ENCODE data around the gene SNX18.
A peak's percentile ranks its signal among the peaks of the same experiment; 100 is the strongest.

The SNX18 gene

DNA sequence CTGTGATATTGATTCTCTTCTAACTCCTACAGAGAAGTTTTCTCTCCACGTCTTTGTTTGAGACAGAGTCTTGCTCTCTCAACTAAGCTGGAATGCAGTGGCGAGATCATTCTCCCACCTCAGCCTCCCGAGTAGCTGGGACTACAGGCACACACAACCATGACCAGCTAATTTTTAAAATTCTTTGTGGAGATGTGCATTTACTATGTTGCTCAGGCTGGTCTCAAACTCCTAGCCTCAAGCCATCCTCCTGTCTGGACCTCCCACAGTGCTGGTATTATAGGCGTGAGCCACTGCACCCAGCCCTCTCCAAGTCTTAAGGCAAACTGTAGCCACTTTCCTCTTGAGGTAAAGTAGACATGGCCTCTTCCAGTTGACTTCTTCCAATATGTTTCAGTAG lies 72.2 kb downstream of the SNX18 start:
- Mint-ChIP-seq H3K27me3 (no peaks in the 10 kb centered on the region), H3K27ac (no peak overlapping the region), H3K9me3 (peaks cover 17% of the 10 kb centered on the region), H3K4me1 (no peaks in the 10 kb centered on the region), H3K36me3 (no peaks in the 10 kb centered on the region), H3K4me3 (no peak overlapping the region)
- CTCF ChIA-PET, result no interaction called here
- no peak for DNase-seq

DNA sequence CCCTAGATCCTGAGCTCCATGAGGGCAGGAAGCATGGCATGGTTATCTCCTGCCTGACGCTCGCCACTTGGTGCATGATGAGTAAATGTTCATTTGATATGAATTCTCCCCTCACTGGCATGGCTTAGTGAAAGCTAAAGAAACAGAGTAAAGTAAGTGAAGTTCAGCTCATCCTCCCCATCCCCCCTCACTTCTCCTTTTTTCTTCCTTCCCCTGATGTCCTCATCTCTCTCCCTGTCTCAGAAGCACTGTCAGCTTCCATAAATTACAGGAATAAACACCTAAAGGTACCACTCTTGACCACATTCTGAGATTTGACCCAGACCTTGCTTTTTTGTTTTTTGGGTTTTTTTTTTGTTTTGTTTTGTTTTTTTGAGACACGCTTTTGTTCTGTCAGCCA lies 73.3 kb downstream of the SNX18 start:
- peak overlapping the region; percentile 69 for H3K27ac Mint-ChIP-seq
- no peaks in the 10 kb centered on the region for H3K4me1 Mint-ChIP-seq
- no peaks in the 10 kb centered on the region for H3K36me3 Mint-ChIP-seq
- DNase-seq, result no peak
- peaks cover 3% of the 10 kb centered on the region for H3K27me3 Mint-ChIP-seq
- CTCF ChIA-PET, result interaction anchor here (0.6 kb wide), 1 partner anchor 53 kb away, joined by 3 read pairs; no protein-coding TSS in a partner anchor
- H3K4me3 Mint-ChIP-seq, result no peak overlapping the region
- peaks cover 15% of the 10 kb centered on the region for H3K9me3 Mint-ChIP-seq

DNA sequence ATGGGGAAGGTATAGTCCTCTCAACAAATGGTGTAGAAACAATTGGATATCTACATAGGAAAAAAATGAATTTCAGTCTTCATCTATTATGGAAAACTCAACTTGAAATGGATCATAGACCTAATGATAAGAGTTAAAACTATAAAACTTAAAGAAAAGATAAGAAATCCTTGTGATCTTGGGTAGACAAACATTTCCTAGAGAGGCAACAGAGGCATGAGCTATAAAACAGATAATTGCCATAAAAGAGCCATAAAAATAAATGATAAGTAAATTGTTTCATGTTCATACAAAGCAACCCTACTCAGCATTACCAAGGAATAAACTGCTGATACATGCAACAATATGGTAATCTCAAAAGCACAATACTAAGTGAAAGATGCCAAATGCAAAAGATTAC lies 76.2 kb downstream of the SNX18 start:
- peaks cover 16% of the 10 kb centered on the region for H3K27me3 Mint-ChIP-seq
- no peaks in the 10 kb centered on the region for H3K4me1 Mint-ChIP-seq
- peaks cover 23% of the 10 kb centered on the region for H3K9me3 Mint-ChIP-seq
- CTCF ChIA-PET, result no interaction called here
- H3K27ac Mint-ChIP-seq, result no peak overlapping the region
- no peak for DNase-seq
- no peak overlapping the region for H3K4me3 Mint-ChIP-seq
- peaks cover 12% of the 10 kb centered on the region for H3K36me3 Mint-ChIP-seq

DNA sequence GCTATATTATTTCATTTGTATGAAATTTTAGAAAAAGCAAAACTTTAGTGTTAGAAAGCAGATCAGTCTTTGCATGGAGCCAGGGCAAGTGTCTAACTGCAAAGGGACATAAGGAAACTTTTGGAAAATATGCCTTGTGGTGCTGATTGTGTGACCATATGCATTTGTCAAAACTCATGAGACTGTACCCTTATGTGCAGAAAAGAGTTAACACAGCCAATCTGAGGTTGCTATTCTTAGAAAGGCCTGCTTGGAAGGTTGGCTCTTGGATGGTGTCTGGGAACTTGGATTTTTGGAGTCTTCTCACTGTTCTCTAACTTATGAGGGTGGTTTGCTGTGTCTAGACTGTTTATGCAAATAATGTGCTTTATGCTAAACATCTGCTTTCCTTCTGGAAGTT lies 76.6 kb downstream of the SNX18 start:
- Mint-ChIP-seq H3K27me3 (peaks cover 20% of the 10 kb centered on the region), H3K4me1 (no peaks in the 10 kb centered on the region), H3K4me3 (no peak overlapping the region), H3K27ac (no peak overlapping the region), H3K36me3 (peaks cover 15% of the 10 kb centered on the region), H3K9me3 (peaks cover 24% of the 10 kb centered on the region)
- CTCF ChIA-PET, result no interaction called here
- DNase-seq, result no peak

DNA sequence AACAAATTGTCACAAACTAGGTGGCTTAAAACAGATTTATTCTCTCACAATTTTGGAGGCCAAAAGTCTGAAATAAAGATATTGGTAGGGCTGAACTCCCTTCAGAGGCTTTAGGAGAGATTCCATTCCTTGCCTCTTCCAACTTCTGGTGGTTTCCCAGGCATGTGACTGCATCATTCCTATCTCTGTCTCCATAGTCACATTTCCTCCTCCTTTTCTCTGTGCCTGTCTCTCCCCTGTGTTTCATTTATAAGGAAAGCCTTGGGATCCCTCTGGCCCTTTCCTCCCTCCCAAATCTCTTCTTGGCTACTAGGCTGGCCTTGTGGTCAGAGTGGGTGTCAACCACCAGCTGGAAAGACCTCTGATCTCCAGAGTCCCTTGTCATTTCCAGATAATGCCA lies 78.2 kb downstream of the SNX18 start:
- peaks cover 26% of the 10 kb centered on the region for H3K9me3 Mint-ChIP-seq
- CTCF ChIA-PET, result no interaction called here
- no peak overlapping the region for H3K4me3 Mint-ChIP-seq
- no peaks in the 10 kb centered on the region for H3K4me1 Mint-ChIP-seq
- H3K27me3 Mint-ChIP-seq, result peaks cover 24% of the 10 kb centered on the region
- peaks cover 17% of the 10 kb centered on the region for H3K36me3 Mint-ChIP-seq
- no peak overlapping the region for H3K27ac Mint-ChIP-seq
- no peak for DNase-seq

Data from activated naive CD4-positive, alpha-beta T cell treated with anti-CD3 and anti-CD28 coated beads, Interleukin-2, amount 10 ng/mL, durations not matched to agents 7 days and 5 days (primary cell).